Subcutaneous adipose tissue (tissue), 4 donors: ENCODE measurements around the gene TNS3. TPM values are rescaled to one million over a fixed set of nuclear protein-coding genes. Genes with fewer than 3 reads are reported as not detected.

Experiments used
- total RNA-seq, 4 donors: library from RNA; depleted of rRNA; stranded (reverse); fragments of >200 nt; gene quantifications; one replicate each; pipeline ENCODE4 v1.1.0, GENCODE V29; 2016
- TF ChIP-seq, protein P1 (sequence below): fragments of 450-650 bp; IDR thresholded peaks from one replicate; pipeline ENCODE4 v1.5.1; 2016; ENCODE audit warnings: low read depth, mild to moderate bottlenecking, control low read depth, antibody characterized with exemption, moderate library complexity

TNS3 gene
- total RNA-seq, 4 donors from 2014 or later: 104 to 137 (median 110) TPM

DNA sequence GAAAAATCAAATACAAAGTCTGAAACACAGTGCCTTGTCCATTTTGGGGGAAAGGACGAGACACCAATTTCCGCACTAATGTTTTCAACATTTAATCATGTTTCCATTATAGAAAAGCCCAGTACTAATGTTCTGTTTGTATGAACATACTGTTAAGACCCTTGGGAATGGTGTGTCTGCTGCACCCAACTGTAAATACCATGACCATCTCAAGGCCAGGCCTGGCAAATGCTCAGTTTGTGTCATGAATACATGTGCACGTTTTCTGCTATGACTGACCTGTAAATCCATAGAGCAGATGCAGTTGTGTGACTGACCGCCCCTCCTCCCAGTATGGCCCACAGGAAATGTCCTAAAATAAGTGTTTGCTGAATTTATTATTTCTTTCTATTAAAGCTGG, 270.0 kb downstream of the TNS3 start:
- TF ChIP-seq, protein P1, sequence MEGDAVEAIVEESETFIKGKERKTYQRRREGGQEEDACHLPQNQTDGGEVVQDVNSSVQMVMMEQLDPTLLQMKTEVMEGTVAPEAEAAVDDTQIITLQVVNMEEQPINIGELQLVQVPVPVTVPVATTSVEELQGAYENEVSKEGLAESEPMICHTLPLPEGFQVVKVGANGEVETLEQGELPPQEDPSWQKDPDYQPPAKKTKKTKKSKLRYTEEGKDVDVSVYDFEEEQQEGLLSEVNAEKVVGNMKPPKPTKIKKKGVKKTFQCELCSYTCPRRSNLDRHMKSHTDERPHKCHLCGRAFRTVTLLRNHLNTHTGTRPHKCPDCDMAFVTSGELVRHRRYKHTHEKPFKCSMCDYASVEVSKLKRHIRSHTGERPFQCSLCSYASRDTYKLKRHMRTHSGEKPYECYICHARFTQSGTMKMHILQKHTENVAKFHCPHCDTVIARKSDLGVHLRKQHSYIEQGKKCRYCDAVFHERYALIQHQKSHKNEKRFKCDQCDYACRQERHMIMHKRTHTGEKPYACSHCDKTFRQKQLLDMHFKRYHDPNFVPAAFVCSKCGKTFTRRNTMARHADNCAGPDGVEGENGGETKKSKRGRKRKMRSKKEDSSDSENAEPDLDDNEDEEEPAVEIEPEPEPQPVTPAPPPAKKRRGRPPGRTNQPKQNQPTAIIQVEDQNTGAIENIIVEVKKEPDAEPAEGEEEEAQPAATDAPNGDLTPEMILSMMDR: no peak

DNA sequence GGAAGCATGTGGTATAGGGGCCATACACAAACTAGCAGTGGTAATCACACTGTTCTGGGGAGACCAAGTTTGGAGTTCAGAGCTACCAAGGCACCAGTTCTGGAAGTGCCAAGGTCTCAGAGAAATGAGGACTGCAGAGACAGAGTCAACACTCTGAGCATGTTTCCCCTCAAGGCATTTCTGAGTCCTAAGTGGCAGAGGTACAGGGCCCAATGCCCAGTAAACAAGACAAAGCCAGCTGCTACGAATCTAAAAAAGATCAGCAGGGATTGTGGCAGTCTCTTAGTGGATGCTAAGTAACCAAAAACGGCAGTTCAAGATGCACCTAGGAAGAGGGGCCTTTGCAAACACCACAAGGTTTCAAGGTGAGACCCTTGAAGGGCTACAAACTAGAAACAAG, 271.9 kb downstream of the TNS3 start:
- TF ChIP-seq, protein P1: no peak

DNA sequence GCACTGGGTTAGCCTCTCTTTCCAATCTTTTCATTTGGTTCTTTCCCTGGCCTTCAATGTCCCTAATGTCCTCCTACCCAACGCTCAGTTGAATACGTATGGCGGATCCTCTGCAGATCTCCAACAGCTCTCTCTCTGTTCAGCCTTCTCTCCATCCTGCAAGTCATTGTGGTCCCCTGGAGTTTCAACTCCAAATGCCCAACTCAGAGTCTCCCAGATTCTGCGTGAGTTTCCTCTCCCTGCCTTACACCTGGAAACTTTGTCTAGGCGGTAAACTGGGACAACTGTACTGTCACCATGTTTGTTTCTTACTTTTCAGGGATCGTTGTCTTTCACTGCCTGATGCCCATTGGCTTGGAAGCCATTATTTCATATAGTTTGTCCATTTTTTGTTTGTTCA, 273.1 kb downstream of the TNS3 start:
- TF ChIP-seq, protein P1: no peak

DNA sequence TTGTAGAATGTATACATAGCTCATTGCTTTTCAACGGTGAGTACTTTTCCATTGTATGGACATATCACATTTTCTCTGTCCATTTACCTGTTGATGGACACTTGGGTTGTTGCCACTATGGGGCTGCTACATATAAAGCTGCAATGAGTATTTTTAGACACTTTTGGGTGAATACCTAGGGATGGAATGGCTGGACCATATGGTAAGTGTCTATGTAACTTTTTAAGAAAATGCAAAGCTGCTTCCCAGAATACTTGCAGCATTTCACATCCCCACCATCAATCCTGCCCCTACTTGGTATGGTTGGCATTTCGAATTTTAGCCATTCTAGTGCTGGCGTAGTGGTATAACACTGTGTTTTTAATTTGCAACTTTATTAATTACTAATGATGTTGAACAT, 274.6 kb downstream of the TNS3 start:
- TF ChIP-seq, protein P1: no peak

DNA sequence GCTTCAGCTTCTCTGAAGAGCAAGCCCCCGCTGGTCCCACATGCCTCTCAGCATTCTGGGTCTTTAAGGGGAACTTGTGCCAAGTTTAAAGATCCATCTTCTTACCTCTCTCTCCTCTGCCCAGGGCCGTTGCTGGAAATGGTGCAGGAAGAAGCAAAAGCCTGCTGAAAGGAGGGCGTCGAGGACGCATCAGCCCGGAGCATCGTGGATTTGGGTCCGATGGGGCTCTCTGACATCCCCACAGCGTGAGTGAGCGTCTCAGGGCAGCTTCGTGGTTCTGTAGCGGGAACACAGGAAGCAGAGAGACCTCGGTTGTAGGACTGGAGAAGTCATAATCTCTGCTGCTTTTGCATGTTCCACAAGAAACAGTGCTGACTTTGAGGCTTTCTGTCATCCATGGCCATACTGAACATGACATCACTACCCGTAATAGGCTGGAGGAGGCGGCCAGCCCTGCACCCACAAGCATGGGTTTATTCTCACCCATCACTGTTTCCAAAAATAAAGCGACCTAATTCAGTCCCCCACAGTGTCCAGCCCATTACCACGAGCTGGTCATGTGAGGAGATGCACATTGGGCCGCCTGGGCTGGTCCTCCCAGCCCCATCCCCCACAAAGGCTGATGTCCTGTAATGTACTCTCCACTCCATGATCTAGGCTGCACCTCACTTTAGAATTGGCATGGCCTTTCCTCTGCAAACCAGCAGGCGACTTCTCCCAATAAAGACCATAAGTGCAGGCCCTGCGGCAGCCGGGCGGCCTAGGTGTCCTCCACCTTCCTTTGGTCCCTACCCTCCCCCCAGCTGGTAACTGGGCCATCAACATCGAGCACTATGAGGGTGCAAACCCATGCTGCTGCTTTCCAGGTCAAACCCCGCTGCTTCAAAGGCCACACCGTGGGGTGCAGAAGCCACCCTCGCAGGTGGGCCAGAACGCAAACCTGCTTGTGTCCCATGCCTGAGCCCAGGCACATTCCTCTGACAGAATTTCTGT, 276.9 kb downstream of the TNS3 start:
- TF ChIP-seq, protein P1: no peak

DNA sequence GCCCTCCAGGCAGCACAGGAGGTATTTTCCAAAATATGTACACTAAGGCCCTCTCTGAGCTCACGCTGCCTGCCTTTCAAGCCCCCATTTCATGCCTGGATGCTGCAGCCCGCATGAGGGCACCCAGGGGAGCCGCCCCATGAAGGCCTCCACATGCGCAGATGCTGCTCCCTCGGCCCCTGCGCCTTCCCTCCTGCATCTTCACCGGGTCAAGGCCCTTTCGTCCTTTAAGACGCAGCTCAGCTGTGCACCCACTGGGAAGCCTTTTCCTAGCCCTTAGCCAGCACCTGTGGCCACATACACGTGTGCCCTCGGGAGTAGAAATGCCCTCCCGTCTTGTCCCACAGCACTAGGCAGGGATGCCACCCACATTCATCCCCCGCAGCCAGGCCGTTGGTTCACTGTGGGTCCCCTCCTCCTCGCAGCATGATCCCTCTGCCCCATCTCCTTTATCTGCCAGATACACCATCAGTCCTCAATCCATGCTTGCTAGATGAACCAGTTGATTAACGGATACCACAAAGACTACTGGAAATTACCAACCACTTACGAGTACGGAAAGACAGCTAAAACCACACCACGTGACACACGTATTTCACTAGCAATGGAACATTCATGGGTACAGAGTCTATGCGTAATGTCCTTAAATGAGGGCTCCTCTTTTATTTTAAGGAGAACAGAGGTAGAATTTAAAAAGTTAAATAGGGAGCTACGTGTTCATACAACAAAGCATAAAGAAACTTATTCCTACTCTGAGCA, 278.0 kb downstream of the TNS3 start:
- TF ChIP-seq, protein P1: no peak

DNA sequence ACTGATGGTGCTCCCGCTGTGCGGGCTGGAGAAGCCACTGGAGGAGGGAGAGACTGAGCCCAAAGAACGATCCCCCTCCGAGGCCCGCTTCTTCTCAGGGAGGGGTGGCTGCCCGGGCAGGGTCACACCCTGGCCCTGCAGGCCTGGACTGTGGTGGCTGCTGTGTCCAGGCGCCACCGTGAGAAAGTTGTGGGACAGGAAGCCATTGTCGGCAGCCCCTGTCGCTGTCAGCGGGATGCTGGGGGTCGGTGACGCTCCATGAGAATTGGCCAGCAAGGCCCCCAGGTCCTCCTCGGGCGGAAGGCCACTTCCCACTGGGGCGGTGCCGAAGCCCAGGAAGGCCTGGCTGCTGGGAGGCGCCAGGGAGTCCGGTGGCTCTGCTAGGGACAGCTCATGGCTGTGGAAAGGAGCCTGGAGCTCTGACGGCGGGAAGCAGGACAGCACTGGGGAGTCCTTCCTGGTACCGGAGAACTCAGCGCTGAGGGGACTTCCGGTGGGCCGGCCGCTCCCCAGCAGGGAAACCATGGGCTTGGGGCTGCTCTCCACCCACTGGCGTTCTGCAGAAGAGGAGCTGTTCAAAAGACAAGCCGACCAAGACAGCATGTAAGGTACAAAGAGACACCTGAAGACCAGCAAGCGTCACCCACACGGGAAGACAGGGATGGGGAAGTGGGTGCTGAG, 278.8 kb downstream of the TNS3 start:
- TF ChIP-seq, protein P1: no peak
